GM18498 (cell line): ENCODE results near the gene ENTREP3.
"Not testable (repeated sequence)": the region's sequence is repeated elsewhere in the genome, so short reads cannot be mapped to it uniquely, and the experiment has no call there.

Experiments used
- ATAC-seq: cut with Tn5 transposase; IDR thresholded peaks from one replicate; pipeline ENCODE4 v1.9.1; 2021; ENCODE audit warnings: mild to moderate bottlenecking, moderate library complexity; ENCODE audit not compliant: unreplicated experiment

The ENTREP3 gene, protein sequence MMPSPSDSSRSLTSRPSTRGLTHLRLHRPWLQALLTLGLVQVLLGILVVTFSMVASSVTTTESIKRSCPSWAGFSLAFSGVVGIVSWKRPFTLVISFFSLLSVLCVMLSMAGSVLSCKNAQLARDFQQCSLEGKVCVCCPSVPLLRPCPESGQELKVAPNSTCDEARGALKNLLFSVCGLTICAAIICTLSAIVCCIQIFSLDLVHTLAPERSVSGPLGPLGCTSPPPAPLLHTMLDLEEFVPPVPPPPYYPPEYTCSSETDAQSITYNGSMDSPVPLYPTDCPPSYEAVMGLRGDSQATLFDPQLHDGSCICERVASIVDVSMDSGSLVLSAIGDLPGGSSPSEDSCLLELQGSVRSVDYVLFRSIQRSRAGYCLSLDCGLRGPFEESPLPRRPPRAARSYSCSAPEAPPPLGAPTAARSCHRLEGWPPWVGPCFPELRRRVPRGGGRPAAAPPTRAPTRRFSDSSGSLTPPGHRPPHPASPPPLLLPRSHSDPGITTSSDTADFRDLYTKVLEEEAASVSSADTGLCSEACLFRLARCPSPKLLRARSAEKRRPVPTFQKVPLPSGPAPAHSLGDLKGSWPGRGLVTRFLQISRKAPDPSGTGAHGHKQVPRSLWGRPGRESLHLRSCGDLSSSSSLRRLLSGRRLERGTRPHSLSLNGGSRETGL

DNA sequence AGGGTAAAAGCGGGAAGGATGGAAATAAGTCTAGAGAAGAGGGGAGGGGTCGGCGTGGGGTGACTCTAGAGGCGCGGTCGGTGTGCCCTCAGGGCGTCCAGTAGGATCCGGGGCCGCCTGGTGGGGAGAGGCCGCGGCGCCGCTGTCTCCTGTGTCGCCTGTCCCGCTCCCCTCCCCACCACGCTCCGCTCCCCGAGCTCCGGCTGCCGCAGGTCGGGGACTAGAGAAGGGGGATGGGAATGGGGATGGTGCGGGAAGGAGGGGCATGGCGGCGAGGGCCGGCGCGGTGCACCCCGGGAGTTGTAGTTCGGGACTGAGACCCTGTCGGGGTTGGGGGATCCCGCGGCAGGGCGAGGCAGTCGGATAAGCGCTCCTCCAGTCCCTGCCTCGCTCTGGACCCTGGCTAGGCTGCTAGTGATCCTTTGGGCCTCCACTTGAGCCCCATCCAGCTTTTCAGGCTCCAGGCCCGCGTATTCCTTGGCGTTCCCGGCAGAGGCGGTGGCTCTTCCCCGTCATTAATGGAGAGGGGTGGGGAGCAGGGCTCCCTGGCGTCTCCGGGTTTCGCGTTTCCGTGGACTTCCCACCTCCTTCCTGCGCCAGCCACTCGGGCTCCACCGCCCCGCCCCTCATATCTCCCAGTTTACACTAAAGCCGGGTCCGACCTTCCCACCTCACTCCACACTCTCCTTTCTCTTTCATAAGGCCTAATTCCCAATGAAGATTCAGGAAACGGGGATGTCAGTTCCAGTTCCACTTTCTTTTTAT, at the start of gene ENTREP3:
Gene ENTREP3 (minus strand): TSS at position 241 of the 765 bp plus-strand sequence. CDS start 606 bp downstream, outside the sequence.
- ATAC-seq = peak; percentile 59

DNA sequence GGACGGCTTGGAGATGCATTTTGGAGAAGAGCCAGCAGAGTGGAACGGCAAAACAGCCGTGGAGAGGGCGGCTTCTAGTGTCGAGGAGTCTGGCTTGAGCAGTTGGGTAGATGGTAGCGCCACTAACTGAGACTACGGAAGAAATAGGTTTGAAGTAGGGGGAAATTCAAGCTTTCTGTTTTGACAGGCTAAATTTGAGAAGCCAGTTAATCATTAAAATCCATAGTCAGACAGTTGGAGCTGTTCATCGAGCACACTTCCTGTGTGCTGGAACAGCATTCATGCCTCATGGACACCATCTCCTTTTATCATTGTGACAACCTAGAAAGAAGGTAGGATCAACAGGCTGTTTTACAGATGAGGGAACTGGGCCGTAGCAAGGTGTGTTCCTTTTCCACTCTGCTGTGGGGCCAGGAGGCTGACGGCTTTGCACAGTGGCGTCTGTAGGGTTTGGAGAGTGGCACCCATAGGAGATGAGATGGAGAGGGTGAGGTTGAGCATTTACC, 49.3 kb upstream of the ENTREP3 start:
- ATAC-seq = no peak

DNA sequence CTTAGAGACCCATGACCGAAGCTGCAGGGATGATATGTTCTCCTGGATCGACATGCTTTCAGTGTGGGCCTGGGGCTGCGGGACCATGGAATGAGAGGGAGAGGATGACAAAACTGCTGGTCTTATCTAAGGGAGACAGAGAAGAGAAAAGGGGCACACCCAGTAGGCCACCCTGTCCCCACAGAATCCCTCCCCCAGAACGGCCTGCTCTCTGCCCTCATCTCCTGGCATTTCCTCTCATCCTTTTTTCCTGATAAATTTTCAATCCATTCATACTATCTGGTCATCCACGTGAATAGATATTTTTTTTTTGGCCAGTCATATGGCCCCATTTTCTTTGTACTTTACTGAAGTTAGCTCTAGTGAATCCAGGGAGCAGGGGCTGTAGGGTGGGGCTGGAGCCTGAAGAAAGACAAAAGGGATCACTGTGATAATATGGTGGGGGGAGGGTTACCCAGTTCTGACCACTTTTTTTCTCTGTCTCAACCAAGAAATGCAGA, 46.1 kb upstream of the ENTREP3 start, which contains the start of gene PKLR:
Gene PKLR (minus strand): TSS at position 97 of the 500 bp plus-strand sequence. CDS start 43 bp downstream, at position 54.
- ATAC-seq = no peak

DNA sequence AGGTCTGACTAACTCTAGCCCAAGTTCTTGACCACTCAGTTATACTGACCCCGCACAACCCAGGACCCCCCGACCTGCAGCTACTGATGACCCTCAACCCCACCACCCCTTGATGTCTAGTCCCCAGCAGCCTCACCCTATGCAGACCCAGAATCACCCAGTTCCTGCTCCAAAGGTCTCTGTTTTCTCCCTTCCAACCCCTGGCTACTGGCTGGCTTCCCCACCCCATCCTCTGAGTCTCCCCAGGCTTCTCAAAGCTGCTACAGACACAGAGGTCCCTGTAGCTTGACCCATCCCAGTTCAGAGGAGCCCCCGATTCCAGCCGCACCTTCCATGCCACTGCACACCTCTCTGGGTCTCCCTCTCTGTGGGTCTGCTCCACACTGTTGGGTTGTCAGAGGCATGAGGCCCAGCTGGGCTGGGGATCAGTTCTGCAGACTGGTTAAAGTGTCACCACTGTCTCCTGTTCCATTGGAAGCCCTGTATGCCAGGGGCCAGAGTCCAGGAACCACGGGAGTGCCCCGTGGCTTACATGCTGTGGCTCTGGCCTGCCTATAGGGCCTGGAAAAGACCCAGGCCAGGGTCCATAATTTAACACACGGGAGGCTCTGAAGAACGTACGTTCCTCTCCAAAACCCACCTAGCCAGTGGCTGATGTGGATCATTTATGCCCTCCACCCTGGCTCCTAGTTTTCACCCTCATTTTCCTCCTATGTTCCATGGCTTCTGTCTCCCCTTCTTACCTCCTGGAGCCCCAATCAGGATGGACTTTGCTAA, 45.5 kb upstream of the ENTREP3 start:
- no peak for ATAC-seq

DNA sequence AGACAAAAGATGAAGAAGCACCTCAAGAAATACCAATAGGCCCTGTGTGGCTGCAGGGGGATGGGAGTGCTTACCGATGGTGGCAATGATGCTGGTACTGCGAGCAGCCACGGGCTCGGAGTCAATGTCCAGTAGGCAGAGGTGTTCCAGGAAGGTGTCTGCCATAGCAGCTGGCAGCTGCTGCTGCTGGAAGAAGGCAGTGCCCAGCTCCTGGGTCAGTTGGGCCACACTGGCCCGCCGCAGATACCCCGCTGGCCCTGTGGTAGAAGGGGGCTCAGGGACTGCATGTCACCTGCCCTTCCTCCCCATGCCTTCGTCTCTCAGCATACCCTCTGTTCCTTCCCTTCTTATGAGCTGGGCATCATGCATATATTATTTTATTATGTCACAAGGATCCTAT, 44.7 kb upstream of the ENTREP3 start:
- no peak for ATAC-seq

DNA sequence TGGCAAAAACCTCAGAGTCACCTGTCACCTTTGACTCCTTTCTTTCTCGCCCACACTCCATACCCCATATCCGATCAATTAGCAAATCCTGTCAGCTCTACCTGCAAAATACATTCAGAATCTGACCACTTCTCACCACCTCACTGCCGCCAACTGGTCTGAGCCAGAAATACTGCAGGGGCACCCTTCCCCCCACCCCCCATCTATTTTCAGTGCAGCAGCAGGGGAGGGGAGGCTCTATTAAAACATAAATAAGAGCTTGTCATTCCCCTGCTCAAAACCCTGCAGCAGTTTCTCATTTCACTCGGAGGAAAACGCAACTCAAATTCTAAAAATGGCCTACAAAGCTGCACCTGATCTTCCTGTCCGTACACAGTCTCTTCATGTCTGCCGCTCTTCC, 42.1 kb upstream of the ENTREP3 start:
- no peak for ATAC-seq

DNA sequence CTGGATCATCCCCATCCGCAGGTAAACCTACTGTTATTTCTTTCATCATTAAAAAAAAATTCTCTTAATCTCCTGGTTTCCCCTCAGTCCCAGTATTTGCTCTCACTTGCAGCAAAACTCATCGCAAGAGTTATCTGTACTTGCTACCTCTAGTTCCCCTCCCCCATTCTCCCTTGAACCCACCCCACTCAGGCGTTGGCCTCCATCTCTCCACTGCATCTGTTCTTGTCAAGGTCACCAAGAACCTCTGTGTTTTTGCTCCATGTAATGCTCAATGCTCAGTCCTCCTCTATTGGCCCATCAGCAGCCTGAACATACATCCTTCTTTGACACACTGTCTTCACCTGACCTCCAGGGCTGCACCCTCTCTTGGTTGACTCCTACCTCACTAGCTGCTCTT, 41.4 kb upstream of the ENTREP3 start:
- no peak for ATAC-seq

DNA sequence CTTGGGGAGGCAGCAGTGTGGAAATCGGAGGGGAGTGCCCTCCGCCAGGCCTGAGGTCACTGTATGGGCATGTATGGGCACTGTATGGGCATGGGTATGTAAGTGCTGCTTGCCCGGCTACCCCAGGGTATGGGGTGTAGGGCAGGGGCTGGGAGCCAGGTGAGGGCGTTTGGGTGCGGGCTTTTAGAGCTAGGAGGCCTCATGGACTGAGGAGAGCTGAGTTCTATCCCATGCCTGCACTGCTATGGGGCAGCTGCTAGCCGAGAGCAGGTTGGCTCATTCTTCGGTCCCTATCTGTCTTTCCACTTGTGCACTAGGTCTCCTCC, 40.6 kb upstream of the ENTREP3 start:
- no peak for ATAC-seq

DNA sequence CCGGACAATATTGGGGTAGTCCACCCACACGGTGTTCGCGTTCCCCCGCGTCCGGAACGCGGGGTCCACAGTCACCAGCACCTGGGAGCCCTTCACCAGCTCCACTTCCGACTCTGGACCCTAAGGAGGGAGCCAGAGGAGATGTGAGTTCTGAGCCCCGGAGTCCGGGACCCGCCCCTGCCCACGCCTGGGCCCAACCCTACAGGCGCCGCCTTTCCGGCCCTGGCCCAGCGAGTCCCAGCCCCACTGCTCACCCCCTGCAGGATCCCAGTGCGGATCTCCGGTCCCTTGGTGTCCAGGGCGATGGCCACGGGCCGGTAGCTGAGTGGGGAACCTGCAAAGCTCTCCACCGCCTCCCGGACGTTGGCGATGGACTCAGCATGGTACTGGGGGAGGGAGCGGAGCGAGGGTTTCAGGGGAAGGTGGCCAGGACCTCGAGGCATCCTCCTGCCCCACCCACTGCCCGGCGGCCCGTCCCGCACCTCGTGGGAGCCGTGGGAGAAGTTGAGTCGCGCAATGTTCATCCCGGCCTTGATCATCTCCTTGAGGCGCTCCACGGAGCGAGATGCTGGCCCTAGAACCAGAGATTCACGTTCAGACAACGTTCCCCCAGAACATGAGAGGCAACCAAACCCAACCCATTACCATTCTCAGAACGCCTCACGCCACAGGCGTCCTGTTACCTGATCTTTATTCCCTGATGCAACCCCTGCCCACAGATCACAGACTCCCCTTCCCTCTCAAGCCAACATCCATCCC, 40.1 kb upstream of the ENTREP3 start:
- no peak for ATAC-seq

DNA sequence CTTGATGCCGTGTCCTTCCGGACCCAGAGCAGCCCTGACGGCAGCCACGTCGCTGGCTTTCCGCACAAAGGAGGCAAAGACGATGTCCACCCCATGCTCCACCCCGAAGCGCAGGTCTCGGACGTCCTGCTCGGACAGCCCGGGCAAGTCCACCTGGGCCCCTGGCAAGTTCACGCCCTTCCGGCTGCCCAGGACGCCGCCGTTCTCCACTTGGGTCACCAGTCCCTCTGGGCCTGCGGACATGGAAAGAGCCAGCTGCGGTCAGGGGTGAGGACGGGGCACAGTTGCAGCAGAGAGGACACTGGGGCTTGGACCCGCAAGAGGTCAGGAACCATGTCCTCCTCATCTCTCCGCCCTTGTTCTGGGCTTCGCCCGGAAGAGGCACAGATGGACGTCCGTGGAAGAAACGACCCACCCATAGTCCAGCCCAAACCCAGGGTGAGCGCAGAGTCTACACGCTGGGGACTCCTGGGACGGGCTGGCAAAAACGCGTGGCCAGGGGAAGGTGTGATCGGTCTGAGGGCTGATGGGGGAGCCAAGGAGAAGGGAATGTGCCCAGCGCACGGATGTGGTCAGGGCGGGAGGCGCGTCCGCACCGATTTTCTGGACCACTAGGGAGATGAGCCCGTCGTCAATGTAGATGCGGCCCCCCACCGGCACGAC, 39.4 kb upstream of the ENTREP3 start:
- no peak for ATAC-seq

DNA sequence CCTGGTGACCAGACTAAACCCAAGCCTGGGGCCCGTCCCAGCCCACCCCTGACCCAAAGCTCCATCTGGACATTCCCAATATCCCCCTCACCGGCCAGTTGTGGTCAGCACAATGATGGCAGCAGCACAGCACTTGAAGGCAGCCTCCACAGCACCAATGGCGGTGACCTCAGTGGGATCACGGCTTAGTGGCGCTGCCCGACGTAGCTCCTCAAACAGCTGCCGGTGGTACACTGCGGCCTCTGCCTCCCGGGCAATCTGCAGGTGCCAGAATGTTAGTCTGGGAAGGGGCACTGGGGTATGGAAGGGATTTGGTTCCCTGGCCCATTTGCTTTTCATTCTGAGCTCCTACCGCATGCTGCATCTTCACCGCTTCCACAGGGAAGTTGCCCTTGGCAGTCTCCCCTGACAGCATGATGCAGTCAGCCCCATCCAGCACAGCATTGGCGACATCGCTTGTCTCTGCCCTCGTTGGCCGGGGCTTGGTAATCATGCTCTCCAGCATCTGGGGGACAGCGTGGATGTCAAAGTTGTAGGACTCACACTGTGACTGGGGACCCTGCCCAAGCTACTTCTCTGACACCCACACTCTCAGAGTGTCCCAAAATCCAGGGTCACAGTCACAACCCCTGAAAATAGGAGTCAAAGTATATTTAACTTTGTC, 37.9 kb upstream of the ENTREP3 start:
- no peak for ATAC-seq

DNA sequence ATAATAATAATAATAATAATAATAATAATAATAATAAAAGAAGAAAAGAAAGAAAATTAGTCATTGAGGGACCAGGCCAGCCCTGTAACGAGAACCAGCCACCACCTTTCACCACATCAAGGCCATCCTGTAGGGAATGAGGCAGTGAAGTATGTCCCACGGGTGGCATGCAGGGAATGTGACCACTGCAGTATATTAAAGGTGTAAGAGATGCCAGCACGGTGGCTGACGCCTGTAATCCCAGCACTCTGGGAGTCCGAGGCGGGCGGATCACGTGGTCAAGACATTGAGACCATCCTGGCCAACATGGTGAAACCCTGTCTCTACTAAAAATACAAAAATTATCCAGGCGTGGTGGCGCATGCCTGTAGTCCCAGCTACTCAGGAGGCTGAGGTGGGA, 35.7 kb upstream of the ENTREP3 start:
- ATAC-seq = not testable (repeated sequence)

DNA sequence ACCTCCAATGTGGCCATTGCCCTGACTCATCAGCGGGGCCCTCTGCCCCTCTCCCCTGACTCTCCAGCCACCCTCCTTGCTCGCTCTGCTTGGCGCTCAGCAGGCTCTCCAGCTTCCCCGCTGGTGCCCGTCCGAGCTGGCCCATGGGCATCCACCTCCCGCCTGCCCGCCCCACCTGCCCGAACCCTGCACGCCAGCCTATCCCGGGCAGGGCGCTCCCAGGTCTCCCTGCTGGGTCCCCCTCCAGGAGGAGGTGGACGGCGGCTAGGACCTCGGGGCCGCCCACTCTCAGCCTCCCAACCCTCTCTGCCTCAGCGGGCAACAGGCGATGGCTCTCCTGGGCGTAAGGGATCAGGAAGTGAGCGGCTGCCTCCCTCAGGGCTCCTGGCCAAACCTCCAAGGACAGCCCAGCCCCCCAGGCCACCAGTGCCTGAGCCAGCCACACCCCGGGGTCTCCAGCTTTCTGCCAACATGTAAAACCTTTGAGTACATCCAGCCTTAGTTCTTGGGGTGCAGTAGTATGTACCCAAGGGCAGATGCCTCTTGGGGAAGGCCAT, 32.8 kb upstream of the ENTREP3 start:
- no peak for ATAC-seq

DNA sequence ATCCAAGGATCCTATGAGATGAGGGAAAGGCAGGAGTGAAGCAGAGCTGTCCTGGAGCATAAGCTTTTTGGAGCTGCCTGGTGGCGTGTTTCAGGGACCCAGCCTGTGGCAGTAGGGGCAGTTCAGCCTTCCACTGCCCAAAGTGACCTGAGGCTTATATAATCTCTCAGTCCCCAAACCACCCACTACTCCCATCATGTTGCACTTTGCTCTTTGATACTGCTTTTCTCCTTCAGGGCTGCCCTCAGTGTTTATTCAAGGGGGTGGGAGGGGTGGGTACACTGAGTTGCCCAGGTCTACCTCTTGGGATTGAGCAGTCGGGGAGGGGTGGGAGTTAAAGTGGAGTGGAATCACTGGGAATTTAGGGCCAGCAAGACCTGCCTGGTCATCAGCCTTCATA, 31.3 kb upstream of the ENTREP3 start:
- ATAC-seq = no peak

DNA sequence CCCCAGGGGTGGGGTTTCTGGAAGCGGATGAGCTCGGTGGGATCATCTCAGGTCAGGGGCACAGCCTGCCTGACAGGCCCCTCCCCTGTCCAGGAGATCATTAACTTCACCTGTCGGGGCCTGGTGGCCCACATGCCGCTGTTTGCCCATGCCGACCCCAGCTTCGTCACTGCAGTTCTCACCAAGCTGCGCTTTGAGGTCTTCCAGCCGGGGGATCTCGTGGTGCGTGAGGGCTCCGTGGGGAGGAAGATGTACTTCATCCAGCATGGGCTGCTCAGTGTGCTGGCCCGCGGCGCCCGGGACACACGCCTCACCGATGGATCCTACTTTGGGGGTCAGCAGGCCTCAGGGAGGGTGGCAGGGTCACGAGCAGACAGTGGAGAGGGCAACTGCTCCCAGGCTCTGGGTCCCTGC, 30.4 kb upstream of the ENTREP3 start:
- ATAC-seq = no peak

DNA sequence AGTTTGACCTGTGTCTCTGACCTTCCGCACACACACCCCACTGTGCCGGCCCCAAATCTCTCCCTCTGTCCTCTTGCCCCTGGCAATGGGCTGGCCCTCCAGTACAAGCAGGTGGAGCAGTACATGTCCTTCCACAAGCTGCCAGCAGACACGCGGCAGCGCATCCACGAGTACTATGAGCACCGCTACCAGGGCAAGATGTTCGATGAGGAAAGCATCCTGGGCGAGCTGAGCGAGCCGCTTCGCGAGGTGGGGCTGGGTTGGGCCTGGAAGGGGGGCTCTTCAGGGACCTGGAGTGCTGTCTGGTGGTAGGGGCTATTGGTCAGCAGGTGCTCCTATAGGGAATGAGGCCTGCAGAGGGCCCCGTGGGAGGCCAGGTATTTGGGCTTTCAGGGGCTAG, 29.8 kb upstream of the ENTREP3 start:
- ATAC-seq = no peak

DNA sequence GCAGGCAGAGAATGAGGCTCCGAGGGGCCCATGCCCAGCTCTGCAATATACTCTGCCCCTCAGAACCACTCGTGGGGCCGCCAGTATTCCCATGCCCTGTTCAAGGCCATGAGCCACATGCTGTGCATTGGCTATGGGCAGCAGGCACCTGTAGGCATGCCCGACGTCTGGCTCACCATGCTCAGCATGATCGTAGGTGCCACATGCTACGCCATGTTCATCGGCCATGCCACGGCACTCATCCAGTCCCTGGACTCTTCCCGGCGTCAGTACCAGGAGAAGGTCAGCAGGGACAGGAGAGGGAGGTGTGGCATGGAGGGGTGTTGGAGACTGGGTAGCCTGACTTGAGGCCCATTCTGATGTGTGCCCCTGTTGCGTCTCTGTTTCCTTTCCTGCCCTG, 29.2 kb upstream of the ENTREP3 start:
- no peak for ATAC-seq

DNA sequence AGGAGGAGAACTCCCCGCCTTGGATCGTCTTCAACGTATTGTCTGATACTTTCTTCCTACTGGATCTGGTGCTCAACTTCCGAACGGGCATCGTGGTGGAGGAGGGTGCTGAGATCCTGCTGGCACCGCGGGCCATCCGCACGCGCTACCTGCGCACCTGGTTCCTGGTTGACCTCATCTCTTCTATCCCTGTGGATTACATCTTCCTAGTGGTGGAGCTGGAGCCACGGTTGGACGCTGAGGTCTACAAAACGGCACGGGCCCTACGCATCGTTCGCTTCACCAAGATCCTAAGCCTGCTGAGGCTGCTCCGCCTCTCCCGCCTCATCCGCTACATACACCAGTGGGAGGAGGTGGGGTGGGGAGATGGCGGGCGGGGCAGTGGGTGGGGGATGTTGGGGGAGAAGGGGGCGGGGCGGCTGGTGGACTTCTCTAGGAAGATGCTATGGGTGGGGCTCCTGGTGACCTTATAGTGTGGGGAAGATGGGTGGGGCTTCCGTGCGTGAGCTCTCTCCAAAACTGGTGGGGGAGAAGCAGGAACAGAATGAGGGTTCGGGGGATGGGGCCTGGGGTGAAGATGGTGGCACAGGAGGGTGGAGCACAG, 27.3 kb upstream of the ENTREP3 start:
- ATAC-seq = no peak
